Measurements from ENCODE around the gene UXS1.

UXS1 gene

DNA sequence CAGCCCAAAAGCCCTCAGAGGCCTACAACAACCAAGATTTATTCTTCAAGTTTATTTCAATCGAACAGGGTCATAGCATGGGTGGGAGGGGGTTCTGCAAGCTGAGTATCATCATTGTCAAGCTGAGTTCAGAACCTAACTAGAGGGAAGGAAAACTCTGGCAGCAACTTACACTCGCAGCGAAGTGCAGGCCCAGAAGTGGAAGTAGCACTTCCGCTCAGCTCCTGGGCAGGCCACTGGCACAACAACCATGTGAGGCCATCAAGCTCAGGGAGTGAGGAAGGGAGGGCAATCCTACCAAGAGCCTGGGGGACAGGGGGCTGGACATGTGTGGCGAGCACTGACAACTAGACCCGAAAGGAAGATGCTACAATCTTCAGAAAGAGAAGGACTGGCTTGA, 4.8 kb downstream of the UXS1 start:
- DNase-seq (ENCODE audit: low read depth): no peak

DNA sequence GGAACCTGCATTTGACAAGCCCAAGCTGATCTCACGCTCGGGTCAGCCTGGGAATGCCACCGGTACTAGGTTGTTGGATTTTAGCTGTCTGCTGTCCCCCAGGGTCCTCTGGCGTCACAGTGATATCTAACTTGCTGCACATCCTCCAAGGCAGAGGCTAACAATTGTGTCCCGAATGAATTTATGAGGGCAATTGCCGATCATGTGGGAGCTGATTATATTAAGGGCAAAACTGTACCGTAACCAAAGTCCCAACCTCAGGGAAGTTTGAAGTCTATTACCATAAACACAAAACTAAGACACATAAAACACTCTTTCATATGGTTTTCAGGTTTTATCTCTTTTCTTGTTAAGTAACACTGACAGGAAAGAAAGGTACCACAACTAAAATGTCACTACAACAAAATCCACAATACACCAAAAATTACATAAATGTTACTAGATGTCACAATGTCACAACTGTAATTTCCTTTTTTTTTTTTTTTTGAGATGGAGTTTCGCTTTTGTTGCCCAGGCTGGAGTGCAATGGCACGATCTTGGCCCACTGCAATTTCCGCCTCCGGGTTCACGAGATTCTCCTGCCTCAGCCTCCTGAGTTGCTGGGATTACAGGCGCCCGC, 6.7 kb downstream of the UXS1 start:
- no peak for DNase-seq (ENCODE audit: low read depth)

DNA sequence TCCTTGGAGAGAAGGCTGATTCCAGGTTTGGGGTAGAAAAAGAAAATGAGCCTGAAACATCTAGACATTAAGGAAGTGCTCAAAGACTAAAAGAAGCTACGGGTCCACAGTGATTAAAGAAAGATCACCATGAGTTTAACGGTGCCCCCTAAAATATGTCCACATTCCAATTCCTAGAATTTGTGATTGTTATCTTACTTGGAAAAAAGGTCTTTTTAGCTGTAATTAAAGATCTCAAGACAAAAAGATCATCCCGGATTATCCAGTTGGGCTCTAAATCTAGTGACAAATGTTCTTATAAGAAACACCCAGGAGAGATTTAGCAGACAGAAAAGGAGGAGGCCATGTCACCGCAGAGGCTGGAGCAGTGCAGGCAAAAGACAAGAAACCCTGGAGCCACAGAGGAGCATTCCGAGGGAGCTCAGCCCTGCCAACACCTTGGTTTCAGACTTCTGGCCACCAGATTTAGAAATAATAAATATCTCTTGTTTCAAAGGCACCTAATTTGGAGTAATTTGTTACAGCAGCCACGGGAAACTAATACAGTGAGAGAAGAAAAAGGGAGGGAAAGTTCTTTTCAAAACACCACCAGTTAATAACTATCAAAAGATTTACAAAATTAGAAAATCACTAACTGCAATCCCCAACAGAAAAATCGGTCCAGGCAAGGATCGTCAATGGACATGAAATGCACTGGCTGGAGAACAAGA, 8.5 kb downstream of the UXS1 start:
- DNase-seq (ENCODE audit: low read depth): no peak

DNA sequence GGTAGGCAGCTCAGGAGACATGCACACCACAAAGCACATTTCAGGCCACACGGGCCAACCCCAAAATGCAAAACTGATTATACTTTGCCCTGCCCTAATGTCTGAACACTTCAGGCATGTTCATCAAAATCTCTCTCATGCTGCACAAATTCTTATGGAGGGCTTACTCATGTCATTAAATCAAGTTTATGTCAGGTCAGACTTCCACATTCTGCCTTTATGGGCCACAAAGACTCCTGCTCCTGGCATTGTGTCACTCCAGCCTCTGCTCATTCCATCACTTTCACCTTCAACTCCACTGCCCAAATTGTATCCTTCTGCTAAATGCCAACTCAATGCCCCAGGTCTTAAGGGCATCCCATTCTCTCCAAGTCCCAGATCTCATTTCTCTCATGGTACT, 9.2 kb downstream of the UXS1 start:
- no peak for DNase-seq (ENCODE audit: low read depth)

DNA sequence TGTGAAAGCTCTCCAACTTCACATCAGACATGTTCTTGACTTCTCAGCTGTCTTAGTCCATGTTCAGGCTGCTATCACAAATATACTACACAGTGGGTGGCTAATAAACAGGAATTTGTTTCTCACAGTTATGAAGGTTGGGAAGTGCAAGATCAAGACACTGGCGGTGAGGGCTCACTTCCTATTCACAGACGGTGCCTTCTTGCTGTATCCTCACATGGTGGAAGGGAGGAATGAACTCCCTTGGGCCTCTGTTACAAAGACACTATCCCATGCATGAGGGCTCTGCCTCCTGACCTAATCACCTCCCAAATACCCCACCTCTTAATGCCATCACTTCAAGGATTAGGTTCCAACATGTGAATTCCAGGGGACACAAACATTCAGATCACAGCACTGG, 9.7 kb downstream of the UXS1 start:
- no peak for DNase-seq (ENCODE audit: low read depth)

DNA sequence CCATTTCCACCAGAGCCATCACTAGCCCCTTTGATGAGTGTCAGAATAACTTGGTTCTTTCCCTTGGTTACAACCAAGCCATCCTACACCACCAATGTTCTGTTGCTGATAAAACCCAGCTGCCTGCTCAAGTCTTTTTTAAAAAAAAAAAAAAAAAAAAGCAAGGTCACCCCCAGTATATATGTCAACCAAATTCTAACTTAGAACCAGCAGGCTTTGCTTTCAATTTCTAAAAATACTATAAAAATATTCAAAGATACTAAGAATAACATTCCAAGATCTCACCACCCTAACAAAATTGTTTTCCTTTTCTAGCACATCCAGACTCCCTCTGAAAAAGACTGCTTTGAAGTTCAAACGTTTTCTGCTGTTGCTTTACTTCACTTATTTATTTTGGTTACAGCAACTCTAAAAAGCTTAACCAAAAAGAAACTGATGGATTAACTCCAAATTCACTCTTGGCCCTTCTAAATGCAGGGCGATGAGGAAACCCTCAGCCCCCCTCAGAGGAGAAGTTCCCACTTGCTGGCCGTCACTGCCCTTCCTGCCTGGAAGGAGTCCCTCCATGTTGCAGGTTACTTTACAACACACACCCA, 10.9 kb downstream of the UXS1 start:
- no peak for DNase-seq (ENCODE audit: low read depth)

DNA sequence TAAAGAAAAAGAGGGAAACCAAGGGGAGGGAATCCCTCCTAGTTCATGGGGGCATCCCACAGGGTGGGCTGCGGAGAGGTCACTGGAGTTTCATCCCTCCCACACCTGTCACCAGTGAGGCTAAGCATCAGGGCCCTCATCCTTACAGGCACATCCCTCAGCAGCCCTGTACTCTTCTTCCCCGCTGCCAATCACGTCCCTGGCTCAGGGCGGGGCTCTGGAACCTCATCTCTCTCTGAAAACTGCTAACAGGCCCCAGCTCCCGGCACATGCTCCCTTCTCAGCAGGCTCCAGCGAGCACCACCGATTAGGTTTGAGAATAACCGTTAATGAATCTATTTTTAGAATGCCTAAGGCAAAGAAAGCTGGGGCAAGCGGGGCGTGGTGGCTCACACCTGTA, 13.0 kb downstream of the UXS1 start:
- DNase-seq (ENCODE audit: low read depth): no peak

DNA sequence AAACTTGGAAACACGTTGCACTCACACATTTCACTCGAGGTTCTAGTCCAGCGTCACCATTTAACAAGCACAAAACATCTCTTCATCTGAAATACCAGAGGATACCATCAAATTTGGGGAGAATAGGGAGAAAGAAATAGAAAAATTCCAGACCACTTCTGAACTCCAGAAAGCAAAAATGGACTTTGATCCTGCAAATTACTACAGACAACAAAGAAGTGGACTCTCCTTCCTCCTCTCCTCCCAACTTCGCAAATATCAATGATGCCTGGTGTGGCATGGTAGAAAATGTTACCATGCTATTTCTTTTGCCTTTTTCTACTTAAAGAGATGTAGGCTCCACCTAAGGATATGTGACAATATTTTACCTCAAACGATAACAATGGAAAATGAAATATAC, 13.5 kb downstream of the UXS1 start:
- no peak for DNase-seq (ENCODE audit: low read depth)

DNA sequence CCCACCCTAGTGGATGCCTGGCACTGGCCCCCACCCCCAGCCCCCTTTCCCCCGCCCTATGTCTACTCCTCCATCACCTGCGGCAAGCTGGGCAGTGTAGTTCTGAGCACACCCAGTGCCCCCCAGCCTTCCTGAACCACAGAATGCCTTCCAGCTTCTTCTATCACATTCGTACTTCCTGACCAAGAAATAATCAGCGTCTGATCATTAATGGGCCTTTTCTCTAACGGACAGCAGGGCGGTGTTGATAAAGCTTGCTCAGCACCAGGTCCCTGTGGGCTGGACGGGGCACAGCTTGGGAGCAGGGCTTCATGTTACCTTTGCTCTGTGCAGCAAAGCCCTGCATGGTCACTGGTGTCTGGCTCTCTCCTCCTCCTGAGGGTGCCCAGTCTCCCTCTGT, 15.4 kb downstream of the UXS1 start:
- DNase-seq (ENCODE audit: low read depth): no peak

DNA sequence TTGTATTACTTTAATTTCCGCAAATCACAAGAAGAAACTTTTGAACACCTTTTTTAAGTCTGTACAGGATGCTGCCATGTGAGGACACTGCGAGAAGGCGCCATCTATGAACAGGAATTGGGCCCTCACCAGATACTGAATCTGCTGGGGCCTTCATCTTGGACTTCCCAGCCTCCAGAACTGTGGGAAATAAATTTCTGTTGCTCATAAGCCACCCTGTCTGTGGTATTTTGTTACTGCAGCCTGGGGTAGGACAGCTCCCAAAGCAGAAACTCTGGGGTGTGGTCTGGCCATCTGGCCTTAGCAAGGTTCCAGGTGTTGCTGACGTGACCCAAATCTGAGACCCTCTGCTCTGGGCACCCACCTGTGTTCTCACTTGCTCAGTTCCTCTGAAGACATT, 16.5 kb downstream of the UXS1 start:
- DNase-seq (ENCODE audit: low read depth): no peak

DNA sequence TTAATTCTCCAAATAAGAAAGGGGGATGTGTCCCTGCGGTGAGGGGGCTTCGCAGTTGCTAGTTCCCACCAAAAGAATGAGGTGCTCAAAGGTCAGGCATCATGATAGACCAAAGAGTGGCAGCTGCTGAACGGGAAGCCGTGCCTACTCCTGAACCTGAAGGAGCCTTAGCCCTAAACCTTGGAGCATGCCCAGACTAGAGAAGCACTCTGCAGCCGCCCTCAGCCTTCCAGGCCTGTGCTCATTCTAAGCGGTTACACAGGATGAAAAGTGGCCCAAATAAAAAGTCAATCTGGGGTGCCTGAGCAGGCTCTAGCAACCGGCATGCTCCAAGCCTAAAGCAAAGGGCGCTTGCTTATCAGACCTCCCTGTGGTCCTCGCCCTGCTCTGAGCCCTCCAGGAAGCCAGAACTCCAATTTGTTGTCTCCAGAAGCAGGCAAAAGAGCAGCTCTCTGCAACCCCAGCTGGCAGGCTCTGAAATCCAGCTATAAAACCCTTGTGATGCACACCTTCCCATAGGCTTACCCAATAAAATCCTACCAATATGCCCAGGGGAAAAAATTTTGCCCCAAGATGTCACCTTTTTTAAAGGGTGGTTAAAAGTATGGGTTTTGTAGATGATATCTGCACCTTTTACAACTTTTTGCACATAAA, 17.5 kb downstream of the UXS1 start:
- DNase-seq (ENCODE audit: low read depth): no peak

DNA sequence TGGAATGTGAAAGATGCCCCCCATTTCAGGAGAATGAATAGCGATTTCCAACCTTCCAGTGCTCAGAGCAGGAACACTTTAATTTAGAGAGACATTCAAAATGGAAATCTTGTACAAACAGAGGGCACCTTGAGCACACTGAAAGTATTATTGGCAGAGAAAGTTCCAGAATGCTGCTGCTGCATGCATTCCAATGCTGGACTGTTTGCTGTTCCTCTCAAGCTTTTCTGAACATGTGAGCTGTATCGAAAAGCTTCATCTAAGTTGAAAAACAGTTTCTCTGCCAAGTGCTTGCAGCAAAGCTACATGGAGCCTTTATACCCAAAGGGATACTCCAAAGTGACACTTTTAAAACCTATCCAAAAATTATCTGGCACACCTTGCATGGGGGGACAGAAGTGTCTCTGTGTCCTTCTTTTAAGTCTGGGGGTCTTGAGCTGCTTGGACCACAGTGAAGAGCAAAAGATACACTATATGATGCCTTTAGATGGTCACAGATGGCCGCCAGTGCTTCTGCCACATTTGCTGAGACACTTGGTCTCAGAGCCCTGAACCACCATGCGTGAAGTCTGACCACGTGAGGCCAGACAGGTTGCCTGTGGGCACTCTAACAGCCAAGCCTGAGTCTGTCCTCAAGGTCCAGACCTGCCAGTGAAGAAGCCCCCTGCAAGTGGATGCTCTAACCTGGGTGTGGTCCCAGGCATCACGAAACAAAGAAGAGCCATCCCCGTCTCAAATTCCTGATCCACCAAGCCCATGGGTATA, 18.8 kb downstream of the UXS1 start:
- DNase-seq (ENCODE audit: low read depth): no peak

DNA sequence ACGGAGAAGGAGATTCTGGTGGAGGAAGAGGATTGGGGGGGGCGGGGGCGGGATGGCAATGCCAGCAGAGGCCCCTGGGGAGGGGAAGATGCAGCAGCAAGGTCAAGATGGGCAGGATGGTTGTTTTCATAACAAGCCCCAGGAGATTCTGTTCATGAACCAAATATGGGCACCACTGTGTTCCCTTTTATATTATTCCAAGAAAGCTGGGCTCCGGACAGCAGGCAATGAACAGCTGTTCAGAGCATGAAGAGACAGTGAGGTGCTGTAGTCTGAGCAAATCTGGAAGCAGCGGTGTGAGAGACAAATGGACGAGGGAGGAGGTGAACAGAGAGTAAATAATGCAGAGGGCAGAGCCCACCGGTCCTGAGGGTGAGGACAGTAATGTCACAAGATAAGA, 20.0 kb downstream of the UXS1 start:
- DNase-seq (ENCODE audit: low read depth): no peak

DNA sequence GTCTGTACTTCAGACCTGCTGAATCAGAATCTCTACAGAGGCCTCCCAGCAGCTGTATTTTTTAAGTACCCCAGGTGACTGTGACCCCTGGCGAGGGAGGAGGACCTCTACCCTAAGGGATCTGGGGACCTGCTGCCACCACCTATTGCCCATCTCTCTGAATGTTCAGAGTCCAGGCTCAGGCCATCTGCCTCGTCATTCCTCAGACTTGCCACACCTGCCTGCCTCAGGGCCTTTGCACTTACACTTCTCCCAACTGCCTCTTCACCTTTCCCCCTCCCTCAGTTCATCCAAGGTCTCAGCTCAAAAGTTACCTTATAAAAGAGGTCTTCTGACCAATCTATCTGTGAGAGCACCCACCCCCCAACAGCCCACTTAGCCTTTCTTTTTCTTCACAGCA, 21.5 kb downstream of the UXS1 start:
- DNase-seq (ENCODE audit: low read depth): no peak

DNA sequence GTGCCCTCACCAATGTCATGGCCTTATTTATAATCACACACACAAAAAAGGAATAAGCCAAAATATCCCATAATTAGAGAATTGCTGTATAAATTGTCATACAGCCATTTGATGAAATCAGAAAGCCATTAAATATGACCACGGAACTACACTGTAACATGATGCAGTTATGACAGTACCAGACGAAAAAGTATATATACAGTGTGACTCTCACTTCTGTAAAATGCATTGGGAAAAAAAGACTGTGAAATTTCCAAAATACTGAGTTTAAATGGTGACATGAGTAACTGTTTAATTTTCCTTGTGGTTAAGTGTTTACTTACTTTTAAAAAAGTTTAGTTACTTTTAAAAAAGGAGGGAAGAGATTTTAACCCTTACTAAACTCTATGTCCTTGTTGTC, 25.4 kb downstream of the UXS1 start:
- DNase-seq (ENCODE audit: low read depth): no peak

DNA sequence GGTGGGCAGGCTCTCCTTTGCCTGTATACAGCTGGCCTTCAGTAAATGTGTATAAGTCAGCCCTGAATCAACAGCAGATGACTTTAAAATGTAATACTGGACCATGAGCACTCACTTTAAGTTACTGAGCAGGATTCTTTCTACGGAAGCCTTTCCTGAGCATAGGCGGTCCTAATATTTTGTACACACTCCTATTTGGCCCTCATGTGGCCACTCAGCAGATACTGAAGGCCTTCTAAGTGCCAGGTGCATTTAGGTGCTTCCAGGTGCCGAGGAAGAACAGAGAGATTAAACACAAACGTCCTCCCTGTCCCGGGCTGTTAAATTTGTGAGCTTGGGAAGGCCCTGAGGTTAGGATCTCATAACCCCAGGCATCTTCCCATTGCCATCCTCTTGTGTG, 27.0 kb downstream of the UXS1 start:
- no peak for DNase-seq (ENCODE audit: low read depth)

DNA sequence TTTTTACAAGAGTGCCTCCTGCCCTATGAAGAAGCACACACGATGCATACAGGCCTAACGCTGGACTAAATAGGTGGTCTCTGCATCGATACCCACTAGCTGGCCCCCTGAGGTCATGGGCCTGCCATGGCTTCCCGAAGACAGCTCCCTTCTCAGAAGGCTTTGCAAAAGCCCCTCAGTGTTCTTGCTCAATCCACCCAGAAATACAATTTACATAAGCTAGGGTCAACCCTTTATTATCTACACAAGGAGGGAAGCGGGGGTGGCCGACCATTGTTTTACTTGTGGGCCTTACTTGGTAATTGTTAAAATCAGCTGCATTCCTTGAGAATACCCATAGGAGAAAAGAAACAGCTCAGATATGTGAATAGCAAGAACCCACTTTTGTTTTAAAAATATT, 28.5 kb downstream of the UXS1 start:
- DNase-seq (ENCODE audit: low read depth): no peak

DNA sequence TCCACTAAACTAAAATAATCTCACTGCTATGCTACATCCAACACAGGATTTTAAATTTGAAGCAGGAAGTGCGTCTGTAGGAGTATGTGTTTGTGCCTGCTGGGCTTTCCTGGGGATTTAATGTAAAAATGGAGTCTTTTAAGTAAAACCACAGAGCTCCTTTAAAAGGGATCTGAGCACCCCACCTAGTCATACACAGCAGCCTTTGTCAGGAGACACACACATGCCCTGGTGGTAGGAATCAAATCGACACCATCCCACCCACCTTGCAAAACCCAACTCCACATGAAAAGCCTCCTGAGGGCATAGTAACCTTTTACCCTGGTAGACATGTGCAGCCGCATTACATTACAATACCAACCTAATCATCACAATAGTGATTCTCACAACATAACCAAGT, 29.1 kb downstream of the UXS1 start:
- no peak for DNase-seq (ENCODE audit: low read depth)

DNA sequence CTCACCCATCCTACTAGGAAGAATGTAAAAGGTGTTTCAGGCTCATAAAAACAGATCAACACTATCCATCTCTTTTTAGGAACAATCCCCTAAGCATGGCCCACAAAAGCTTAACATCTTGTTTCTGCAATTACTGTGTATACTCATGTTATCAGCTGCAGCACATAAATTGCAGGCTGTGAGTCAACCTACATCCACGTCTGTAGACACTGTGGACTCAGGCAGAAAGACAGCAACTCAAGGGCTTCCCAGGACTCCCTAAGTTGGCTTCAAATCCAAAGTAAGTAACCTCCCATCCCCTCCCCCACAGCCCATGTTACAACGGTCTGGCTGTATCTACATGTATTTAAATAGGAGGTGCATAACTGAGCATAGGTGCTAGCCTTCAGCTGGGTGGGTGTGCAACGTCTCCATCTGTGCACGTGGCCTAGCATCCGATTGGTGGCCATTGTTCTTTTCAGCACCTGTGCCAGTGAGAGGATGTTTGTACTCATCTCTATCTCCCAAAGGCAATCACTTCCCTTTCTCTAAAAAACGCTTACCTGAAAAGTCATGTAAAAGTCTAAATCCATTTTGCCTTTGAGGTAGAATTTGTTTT, 30.1 kb downstream of the UXS1 start:
- no peak for DNase-seq (ENCODE audit: low read depth)

DNA sequence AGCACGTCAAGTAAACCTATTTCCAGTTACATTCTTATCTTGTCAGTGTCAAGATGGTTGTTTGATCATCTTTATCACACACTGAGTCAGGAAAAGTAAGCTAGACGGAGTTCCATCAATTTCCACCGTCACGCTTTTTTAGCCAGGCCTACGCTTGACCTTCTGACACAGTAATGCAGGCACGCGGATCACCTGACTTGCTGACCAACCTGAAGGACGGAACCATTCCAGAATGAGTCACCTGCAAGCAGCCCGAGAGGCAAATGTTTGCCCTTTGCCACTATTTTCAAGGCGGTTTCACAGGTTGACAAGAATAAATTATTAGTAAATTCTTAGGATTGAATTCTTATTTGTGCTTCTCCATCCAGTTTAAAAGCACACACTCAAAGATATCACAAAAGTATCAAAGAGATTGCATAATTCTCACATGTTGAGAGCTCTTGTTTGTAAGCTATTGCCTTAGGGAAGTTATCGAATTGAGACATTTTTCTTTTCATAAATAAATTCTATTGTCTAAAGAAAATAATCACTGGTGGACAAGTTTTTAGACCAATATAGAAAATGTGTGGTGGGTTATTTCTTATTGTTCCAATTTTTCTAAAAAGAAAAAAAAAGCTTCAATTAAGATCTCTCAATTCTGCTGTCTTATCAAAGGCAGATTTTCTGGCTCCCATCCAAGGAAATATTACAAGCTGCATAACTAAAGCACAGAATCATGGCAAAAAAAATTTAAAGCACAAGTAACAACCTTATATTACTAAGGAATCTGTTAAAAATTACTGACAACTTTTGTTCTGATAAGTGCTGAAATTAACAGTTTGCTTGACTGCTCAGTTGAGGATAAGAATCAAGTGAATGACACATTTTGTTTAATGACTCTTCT, 31.9 kb downstream of the UXS1 start:
- no peak for DNase-seq (ENCODE audit: low read depth)

DNA sequence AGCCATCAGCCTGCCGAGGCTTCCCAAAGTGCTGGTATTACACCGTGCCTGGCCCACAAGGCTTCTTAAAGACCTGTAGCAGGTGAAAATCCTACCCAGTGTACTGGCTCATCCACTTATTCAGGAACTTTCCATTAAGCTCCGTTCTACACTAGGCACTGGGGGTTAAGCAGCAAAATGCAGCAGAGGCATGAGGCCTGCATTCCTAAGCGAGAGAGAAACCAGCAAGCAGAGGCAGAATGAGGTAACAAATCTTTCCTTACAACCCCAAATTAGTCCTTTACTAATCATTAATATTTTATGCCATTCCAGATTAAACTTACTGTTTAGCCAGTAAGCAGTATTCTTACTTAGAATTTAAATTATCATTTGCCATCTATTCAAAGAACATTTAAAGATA, 32.8 kb downstream of the UXS1 start:
- DNase-seq (ENCODE audit: low read depth): no peak
